Measurements from ENCODE around the gene MFSD2A.

Gene MFSD2A

DNA sequence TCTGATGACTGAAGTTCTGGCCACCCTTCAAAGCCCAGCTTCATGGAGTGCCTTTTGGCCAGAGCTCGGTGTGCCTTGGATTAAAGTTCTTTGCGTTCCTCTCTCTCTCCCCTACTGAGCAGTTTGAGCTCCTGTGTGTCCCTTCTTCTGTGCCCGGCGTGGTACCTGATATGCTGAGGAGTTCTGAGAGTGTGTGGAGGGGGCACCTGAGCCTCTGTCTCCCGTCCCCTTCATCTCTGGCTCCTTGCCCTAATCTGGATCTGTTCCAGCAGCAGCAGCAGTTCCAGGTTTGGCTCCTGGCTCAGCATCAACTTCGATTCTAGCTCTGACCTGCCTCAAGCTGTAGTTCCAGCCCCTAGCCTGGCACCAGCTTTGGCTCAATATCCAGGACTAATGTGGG, 28.1 kb upstream of the MFSD2A start:
- POLR2A ChIA-PET = no interaction called here
- CTCF ChIA-PET = interaction anchor here (0.9 to 10.9 kb wide), 4 partner anchors 25 to 110 kb away, joined by 3 to 168 read pairs (median 14); partner anchors contain the start of gene MYCL
- no peak overlapping the region for H3K4me3 ChIP-seq (ENCODE audit: low read depth, low read length)
- TF ChIP-seq, protein P1, sequence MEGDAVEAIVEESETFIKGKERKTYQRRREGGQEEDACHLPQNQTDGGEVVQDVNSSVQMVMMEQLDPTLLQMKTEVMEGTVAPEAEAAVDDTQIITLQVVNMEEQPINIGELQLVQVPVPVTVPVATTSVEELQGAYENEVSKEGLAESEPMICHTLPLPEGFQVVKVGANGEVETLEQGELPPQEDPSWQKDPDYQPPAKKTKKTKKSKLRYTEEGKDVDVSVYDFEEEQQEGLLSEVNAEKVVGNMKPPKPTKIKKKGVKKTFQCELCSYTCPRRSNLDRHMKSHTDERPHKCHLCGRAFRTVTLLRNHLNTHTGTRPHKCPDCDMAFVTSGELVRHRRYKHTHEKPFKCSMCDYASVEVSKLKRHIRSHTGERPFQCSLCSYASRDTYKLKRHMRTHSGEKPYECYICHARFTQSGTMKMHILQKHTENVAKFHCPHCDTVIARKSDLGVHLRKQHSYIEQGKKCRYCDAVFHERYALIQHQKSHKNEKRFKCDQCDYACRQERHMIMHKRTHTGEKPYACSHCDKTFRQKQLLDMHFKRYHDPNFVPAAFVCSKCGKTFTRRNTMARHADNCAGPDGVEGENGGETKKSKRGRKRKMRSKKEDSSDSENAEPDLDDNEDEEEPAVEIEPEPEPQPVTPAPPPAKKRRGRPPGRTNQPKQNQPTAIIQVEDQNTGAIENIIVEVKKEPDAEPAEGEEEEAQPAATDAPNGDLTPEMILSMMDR (IDR thresholded peaks at IDR 0.05; ENCODE audit: insufficient read depth, low read length, missing control alignments) = no peak
- no peak for DNase-seq (ENCODE audit: low read depth, low spot score)

DNA sequence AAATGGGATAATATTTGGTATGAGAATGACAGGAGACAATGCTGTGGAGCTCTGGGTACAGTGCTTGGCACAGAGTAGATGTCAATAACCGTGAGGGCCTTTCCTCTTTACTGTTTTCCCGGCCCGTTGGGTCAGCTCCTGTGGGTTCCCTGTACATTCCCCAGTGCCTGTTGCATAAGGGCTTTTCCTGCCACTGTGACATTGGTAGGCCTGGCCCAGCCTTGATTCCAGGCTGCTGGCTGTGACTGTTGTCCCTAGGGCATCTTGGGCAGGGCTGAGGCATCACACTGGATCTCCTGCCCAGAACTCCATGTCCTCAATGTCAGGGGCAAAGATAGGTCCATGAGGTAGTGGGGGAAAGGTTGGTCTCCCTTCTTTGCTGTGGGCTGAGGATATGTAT, 27.4 kb upstream of the MFSD2A start:
- no peak overlapping the region for H3K4me3 ChIP-seq (ENCODE audit: low read depth, low read length)
- POLR2A ChIA-PET = no interaction called here
- TF ChIP-seq, protein P1 (IDR thresholded peaks at IDR 0.05; ENCODE audit: insufficient read depth, low read length, missing control alignments) = no peak
- CTCF ChIA-PET = interaction anchor here (0.9 to 10.9 kb wide), 4 partner anchors 8 to 111 kb away, joined by 3 to 168 read pairs (median 16); partner anchors contain the start of gene MYCL
- DNase-seq (ENCODE audit: low read depth, low spot score) = no peak

DNA sequence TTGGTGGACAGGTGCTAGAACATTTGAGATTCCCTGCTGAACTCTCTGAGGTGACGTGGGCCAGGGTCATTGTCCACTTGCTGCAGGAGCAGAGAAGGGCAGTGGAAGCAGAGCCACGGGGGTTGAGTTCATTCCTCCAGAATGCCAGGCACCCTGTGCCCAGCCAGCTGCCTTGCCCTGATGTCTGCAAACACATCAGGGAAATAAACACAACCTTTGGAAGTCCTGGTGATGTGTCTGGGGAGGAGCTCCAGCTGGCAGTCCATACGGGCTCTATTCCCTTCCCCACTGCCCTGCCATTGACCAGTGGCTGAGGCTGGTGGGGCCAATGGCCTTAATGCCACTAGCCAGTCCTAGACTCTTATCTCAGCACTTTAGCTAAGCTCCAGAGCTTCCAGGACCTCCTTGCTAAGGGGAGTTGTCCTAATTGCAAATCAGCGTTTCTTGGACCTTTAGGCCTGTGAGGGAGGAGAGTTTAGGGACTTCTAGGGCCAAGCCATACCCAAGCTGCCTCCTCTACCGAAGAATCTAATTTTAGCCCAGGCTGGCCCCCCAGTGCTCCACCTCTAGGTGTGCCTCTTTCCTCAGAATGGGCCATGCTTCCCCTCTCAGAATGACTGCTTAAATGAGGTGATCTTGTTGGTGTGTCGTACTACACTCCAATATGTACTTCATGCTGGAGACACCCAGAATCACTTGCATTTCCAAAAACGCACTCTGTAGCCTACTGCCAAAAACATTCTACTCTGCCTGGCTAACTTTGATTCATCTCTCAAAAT, 25.9 kb upstream of the MFSD2A start:
- TF ChIP-seq, protein P1 (IDR thresholded peaks at IDR 0.05; ENCODE audit: insufficient read depth, low read length, missing control alignments) = no peak
- H3K4me3 ChIP-seq (ENCODE audit: low read depth, low read length) = no peak overlapping the region
- ChIA-PET CTCF (interaction anchor here (0.7 to 2.2 kb wide), 3 partner anchors 10 to 270 kb away, joined by 3 to 6 read pairs (median 3); no protein-coding TSS in a partner anchor), POLR2A (no interaction called here)
- DNase-seq (ENCODE audit: low read depth, low spot score) = no peak

DNA sequence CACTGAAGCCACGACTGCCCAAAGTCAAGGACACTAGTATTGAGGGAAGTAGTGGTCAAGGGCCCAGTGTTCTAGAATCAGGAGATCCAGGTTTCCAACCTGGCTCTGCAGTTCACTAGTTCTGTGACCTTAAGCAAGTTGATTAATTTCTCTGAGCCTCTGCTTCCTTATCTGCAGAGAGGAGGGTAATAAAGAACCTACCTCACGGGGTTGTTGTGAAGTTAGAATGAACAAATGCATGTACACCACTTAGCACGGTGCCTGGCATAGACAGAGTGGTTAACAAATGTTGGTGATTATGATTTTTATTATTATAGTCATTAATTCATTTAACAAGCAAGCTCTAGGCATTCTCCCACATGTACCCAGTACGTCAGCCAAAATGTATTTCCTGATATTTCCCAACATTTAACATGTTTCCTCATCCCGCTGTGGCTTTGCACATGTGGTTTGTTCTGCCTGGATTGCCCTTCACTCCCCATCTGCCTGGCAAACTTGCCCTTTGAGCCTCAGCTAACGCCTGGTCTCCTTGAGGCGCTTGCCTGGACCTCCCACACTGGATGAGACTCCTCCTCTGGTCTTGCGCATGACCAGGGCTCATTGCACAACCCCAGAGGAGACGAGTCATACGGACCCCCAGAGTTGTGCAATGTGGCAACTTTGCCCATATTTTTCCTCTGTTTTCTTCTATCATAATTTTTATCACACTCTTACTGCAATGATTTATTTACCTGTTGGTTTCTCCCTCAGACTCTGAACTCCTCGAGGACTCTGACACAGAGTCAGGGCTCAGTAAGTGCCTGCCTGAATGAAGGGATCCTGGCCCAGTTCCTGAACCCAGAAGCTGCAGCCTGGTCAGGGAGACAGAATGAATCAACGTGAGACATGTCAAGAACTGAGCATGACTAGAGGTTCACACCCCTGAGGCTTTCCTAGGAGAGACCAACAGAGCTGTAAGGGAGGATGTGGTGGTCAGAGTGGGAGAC, 20.7 kb upstream of the MFSD2A start:
- DNase-seq (ENCODE audit: low read depth, low spot score) = peak; percentile 88
- H3K4me3 ChIP-seq (ENCODE audit: low read depth, low read length) = no peak overlapping the region; the same call in 1 of the 2 replicates
- CTCF ChIA-PET = interaction anchor here (1.0 to 2.2 kb wide), 7 partner anchors 15 to 118 kb away, joined by 3 to 19 read pairs (median 5); partner anchors contain the start of gene MYCL
- POLR2A ChIA-PET = interaction anchor here (0.7 to 1.7 kb wide), 4 partner anchors 21 to 108 kb away, joined by 3 to 6 read pairs (median 4); partner anchors contain the start of genes MFSD2A and MYCL
- TF ChIP-seq, protein P1 (IDR thresholded peaks at IDR 0.05; ENCODE audit: insufficient read depth, low read length, missing control alignments) = no peak

DNA sequence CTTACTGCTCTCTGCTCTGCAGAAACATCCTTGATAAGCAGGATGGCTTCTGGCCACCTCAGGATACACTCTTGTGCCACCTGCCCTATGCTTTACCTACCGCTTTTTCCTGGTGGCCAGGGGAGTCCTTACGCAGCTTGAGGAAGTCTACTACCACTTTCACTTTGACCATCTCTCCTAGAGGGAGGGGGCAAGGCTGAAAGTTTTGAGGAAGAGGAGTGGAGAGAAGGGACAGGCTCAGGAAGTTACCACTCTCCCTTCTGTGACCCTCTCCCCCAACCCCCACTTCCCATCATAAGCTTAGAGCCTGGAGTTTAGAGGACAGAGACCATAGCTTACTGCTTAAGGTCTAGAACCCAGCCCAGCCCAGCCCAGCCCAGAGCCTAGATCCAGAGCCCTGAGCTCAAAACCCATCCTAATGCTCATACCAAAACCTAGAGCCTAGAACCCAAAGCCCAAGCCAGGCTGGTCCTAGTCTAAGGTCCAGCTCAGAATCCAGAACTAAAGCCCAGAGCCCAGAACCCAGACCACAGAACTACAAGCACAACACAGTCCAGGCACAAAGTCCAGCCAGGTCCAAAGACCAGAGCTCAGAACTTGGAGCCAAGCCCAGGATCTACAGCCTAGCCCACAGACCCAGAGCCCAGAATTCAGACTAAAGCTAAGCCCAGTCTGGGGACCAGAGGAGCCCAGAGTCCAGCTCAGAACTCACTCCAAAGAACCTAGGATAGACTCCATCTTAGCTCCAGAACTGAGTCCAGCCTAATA, 18.0 kb upstream of the MFSD2A start:
- TF ChIP-seq, protein P1 (IDR thresholded peaks at IDR 0.05; ENCODE audit: insufficient read depth, low read length, missing control alignments) = no peak
- POLR2A ChIA-PET = no interaction called here

More for the DNA sequence above, 18.0 kb upstream of the MFSD2A start:
- DNase-seq (ENCODE audit: low read depth, low spot score) = no peak
- CTCF ChIA-PET = interaction anchor here (0.7 to 3.3 kb wide), 5 partner anchors 13 to 120 kb away, joined by 3 to 14 read pairs (median 4); no protein-coding TSS in a partner anchor
- H3K4me3 ChIP-seq (ENCODE audit: low read depth, low read length) = no peak overlapping the region
